ENCODE data around the gene ACTG1. TPM values are rescaled to one million over a fixed set of nuclear protein-coding genes. Genes with fewer than 3 reads are reported as not detected.

The ACTG1 gene
- total RNA-seq, 1 experiment from 2014 or later = 3,247 TPM

DNA sequence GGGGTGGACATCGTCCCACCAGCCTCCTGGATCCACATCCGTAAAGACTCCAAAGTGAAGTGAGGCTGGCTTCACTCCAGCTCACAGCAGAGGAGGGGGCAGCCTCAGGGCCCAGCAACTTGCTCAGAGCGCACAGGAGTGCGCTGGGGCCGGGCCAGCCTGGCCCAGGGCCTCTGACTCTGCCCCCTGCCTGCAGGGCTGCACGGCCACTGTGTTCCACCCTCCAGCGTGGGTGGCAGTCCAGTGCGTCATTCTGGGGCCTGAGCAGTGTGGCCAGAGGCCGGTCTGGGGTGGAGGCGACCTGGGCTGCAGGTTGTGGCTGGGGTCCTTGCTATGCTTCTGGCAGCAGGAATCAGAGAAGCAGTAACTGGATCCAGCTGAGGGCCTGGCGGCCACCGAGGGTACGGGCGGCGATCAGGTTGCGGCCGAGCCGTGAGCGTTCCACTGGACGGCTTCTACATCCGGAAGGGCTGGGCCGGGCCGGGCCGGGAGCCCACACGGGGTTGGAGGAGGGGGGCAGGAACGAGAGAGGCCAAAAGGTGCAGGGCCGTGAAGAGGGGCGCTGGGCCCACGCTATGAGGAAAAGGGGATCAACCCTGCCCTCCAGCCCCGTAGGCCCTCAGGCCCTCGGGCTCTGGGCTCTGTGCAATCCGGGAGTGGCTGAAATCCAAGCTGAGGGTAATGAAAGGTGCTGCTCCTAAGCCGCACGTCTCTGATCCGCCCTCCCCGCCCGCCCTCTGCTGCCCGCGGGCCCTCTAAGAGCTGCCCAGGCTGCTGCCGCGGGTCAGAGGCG is 15.2 kb upstream of the ACTG1 start, which contains the start of gene FSCN2:
Gene FSCN2, plus strand, starts transcription at position 787 of the 793 bp plus-strand sequence. CDS start 155 bp downstream, outside the sequence.
- no TSS peak for BruUV-seq (replicated peaks)
- Histone ChIP-seq H3K36me3 (ENCODE audit: insufficient read depth, low read length, poor library complexity, severe bottlenecking) (no peaks in the 10 kb centered on the region), H3K9me3 (ENCODE audit: low read depth, low read length, poor library complexity, severe bottlenecking) (no peaks in the 10 kb centered on the region), H3K27ac (ENCODE audit: low read depth, low read length, poor library complexity, severe bottlenecking) (no peak within 1 kb of the TSS), H3K27me3 (replicated peaks; ENCODE audit: insufficient read depth, low read depth, low read length, poor library complexity) (peaks cover 12% of the 10 kb centered on the region), H3K4me3 (ENCODE audit: low read depth, low read length, poor library complexity, severe bottlenecking) (no peak within 1 kb of the TSS), H3K4me1 (ENCODE audit: insufficient read depth, low read length, poor library complexity, severe bottlenecking) (no peaks in the 10 kb centered on the region)
- ChIA-PET POLR2A (ENCODE audit: low non-redundant PET) (no interaction called here), CTCF (no interaction called here)
- no peak for DNase-seq (ENCODE audit: low spot score)
- intact Hi-C loops (cut with micrococcal nuclease; ENCODE audit: unreplicated experiment) = no loop called here
- TF ChIP-seq CTCF (conservative IDR thresholded peaks at IDR 0.05; ENCODE audit: low read depth, low read length) (no peak), EZH2 (IDR thresholded peaks at IDR 0.05; ENCODE audit: borderline replicate concordance, low read depth, low read length, poor library complexity, severe bottlenecking) (no peak)

DNA sequence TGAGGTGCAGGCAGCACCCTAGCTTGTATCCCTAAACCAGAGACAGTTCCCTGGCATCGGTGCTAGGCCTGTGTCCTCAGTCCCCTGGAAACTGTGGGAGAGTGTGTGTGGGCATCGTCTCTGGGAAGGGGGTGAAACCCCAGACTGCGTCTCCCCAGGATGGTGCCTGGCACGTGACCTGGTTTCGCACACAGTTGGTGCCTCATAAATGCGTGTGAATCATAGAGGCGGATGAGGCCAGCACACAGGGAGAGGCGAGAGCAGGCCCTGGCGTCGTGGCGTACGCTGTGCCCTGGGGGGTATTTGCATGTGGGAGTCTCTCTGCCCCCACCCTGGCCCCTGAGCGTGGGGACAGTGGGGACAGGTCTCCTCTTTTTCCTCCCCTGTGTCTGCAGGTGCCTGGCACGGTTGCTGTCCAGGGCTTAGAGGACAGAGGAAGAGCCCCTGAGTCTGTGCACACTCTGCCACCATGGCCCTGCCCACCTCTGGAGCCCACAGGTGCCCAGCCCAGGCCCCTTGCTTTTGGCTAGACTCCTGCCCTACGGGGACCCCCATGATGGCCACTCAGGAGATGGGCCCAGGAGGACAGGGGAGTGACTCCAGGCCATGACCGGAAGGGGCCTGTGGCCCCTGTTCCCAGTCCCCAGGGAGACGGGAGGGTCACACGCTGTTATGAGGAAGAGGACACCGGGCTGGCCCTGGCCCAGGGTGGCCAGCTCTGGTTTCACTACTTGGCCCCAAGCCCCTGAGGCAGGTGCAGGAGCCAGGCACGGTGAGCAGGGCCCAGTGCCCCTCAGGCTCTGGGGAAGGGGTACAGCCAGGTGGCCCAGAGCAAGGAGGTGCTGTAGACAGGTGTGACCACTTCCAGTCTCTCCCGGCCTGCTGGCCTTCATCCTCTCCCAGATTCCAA is 14.3 kb upstream of the ACTG1 start:
- intact Hi-C loops (cut with micrococcal nuclease; ENCODE audit: unreplicated experiment) = no loop called here
- Histone ChIP-seq H3K27ac (ENCODE audit: low read depth, low read length, poor library complexity, severe bottlenecking) (no peak overlapping the region), H3K27me3 (replicated peaks; ENCODE audit: insufficient read depth, low read depth, low read length, poor library complexity) (peaks cover 12% of the 10 kb centered on the region), H3K4me1 (ENCODE audit: insufficient read depth, low read length, poor library complexity, severe bottlenecking) (no peaks in the 10 kb centered on the region), H3K9me3 (ENCODE audit: low read depth, low read length, poor library complexity, severe bottlenecking) (no peaks in the 10 kb centered on the region), H3K36me3 (ENCODE audit: insufficient read depth, low read length, poor library complexity, severe bottlenecking) (no peaks in the 10 kb centered on the region), H3K4me3 (ENCODE audit: low read depth, low read length, poor library complexity, severe bottlenecking) (no peak overlapping the region)
- TF ChIP-seq EZH2 (IDR thresholded peaks at IDR 0.05; ENCODE audit: borderline replicate concordance, low read depth, low read length, poor library complexity, severe bottlenecking) (no peak), CTCF (conservative IDR thresholded peaks at IDR 0.05; ENCODE audit: low read depth, low read length) (no peak)
- POLR2A ChIA-PET (ENCODE audit: low non-redundant PET) = no interaction called here
- BruUV-seq (replicated peaks) = no TSS peak
- DNase-seq (ENCODE audit: low spot score) = no peak
- CTCF ChIA-PET = no interaction called here

- peaks cover 12% of the 10 kb centered on the region for H3K27me3 ChIP-seq (replicated peaks; ENCODE audit: insufficient read depth, low read depth, low read length, poor library complexity)
- no peaks in the 10 kb centered on the region for H3K36me3 ChIP-seq (ENCODE audit: insufficient read depth, low read length, poor library complexity, severe bottlenecking)
- intact Hi-C loops (cut with micrococcal nuclease; ENCODE audit: unreplicated experiment) = no loop called here
- no peak overlapping the region for H3K27ac ChIP-seq (ENCODE audit: low read depth, low read length, poor library complexity, severe bottlenecking)
- H3K9me3 ChIP-seq (ENCODE audit: low read depth, low read length, poor library complexity, severe bottlenecking) = no peaks in the 10 kb centered on the region
- BruUV-seq (replicated peaks) = no TSS peak
- ChIA-PET POLR2A (ENCODE audit: low non-redundant PET) (no interaction called here), CTCF (no interaction called here)
- no peak overlapping the region for H3K4me3 ChIP-seq (ENCODE audit: low read depth, low read length, poor library complexity, severe bottlenecking)
- no peak for DNase-seq (ENCODE audit: low spot score)
- TF ChIP-seq EZH2 (IDR thresholded peaks at IDR 0.05; ENCODE audit: borderline replicate concordance, low read depth, low read length, poor library complexity, severe bottlenecking) (no peak), CTCF (conservative IDR thresholded peaks at IDR 0.05; ENCODE audit: low read depth, low read length) (no peak)
- H3K4me1 ChIP-seq (ENCODE audit: insufficient read depth, low read length, poor library complexity, severe bottlenecking) = no peaks in the 10 kb centered on the region
Measured at GRCh38 chr17:81524865-81525159, 12.2 kb upstream of the ACTG1 start.
